GM23338 (cell line): ENCODE data around the gene TRIO. TPM values are rescaled to one million over a fixed set of nuclear protein-coding genes. Genes with fewer than 3 reads are reported as not detected.

Experiments used
- ATAC-seq: fragments of 200-7000 bp; cut with Tn5 transposase; 3 replicates; pipeline ENCODE4 v1.9.1; 2020
- DNase-seq: peaks from one replicate; pipeline ENCODE4 v3.0.0-alpha.2; 2015; ENCODE audit warnings: low spot score
- H2AFZ ChIP-seq: fragments of 200-600 bp; sonication (generic); 2 replicates; pipeline ENCODE4 v1.8.0; 2016; ENCODE audit warnings: antibody characterized with exemption, mild to moderate bottlenecking, moderate library complexity
- H3F3A ChIP-seq: fragments of 200-600 bp; sonication (generic); replicated peaks from 2 replicates; pipeline ENCODE4 v1.8.0; 2017; ENCODE audit warnings: antibody characterized with exemption, mixed run types, low read depth
- H3K27ac ChIP-seq: fragments of 200-600 bp; sonication (generic); 2 replicates; pipeline ENCODE4 v1.6.1; 2016; ENCODE audit warnings: low read depth
- H3K27me3 ChIP-seq: fragments of 200-600 bp; sonication (generic); 2 replicates; pipeline ENCODE4 v1.8.0; 2016; ENCODE audit warnings: mild to moderate bottlenecking, mixed run types, moderate library complexity; ENCODE audit not compliant: insufficient read depth
- H3K36me3 ChIP-seq: fragments of 200-600 bp; sonication (generic); 2 replicates; pipeline ENCODE4 v1.8.0; 2016; ENCODE audit warnings: mild to moderate bottlenecking; ENCODE audit not compliant: insufficient read depth
- H3K4me1 ChIP-seq: fragments of 200-600 bp; sonication (generic); 2 replicates; pipeline ENCODE4 v1.8.0; 2016; ENCODE audit warnings: mild to moderate bottlenecking, moderate library complexity; ENCODE audit not compliant: insufficient read depth
- H3K4me2 ChIP-seq: fragments of 200-600 bp; sonication (generic); 2 replicates; pipeline ENCODE4 v1.7.1; 2017; ENCODE audit warnings: mixed run types
- H3K4me3 ChIP-seq: fragments of 200-600 bp; sonication (generic); 2 replicates; pipeline ENCODE4 v1.6.1; 2016; ENCODE audit warnings: mixed run types
- H3K79me2 ChIP-seq: fragments of 200-600 bp; sonication (generic); replicated peaks from 2 replicates; pipeline ENCODE4 v1.8.0; 2017; ENCODE audit warnings: mild to moderate bottlenecking; ENCODE audit not compliant: insufficient read depth
- H3K9me2 ChIP-seq: fragments of 200-600 bp; sonication (generic); 2 replicates; pipeline ENCODE4 v1.8.0; 2017; ENCODE audit not compliant: insufficient read depth
- H4K20me1 ChIP-seq: fragments of 200-600 bp; sonication (generic); replicated peaks from 2 replicates; pipeline ENCODE4 v1.8.0; 2017; ENCODE audit warnings: mild to moderate bottlenecking; ENCODE audit not compliant: insufficient read depth
- H3K27ac Mint-ChIP-seq: 2 replicates; pipeline ENCODE4 v1.8.0; 2020; ENCODE audit warnings: inconsistent platforms, mild to moderate bottlenecking, moderate library complexity, mixed read lengths
- H3K27me3 Mint-ChIP-seq: 3 replicates; pipeline ENCODE4 v1.8.0; 2022; ENCODE audit warnings: low read depth, mild to moderate bottlenecking, moderate library complexity, mixed read lengths, inconsistent platforms; ENCODE audit not compliant: insufficient read depth, poor library complexity
- H3K36me3 Mint-ChIP-seq: 3 replicates; pipeline ENCODE4 v1.8.0; 2021; ENCODE audit warnings: low read depth, mild to moderate bottlenecking, inconsistent platforms, moderate library complexity, mixed read lengths
- H3K4me1 Mint-ChIP-seq: 3 replicates; pipeline ENCODE4 v1.8.0; 2020; ENCODE audit warnings: mild to moderate bottlenecking, inconsistent platforms, mixed read lengths
- H3K4me3 Mint-ChIP-seq: 3 replicates; pipeline ENCODE4 v1.8.0; 2021; ENCODE audit warnings: moderate library complexity, mild to moderate bottlenecking, inconsistent platforms, mixed read lengths
- H3K9me3 Mint-ChIP-seq: 3 replicates; pipeline ENCODE4 v1.8.0; 2020; ENCODE audit warnings: moderate library complexity, mild to moderate bottlenecking, inconsistent platforms, mixed read lengths
- CREB1 ChIP-seq: fragments of 250-450 bp; sonication (Bioruptor Pico); IDR thresholded peaks from 2 replicates; pipeline ENCODE4 v1.5.0; 2020; ENCODE audit warnings: low read depth, mild to moderate bottlenecking, moderate library complexity
- CTCF ChIP-seq, 2 experiments: fragments of 200-600 bp in 1 of 2; sonication (generic) in 1 of 2; conservative IDR thresholded peaks; 2 replicates each; pipeline versions ENCODE4 v1.5.1 to v1.6.1; 2016 to 2017; ENCODE audit warnings: antibody characterized with exemption in 2 of 2, low read depth in 2 of 2, mild to moderate bottlenecking in 2 of 2, moderate library complexity in 1 of 2
- EZH2 ChIP-seq: fragments of 200-600 bp; sonication (generic); IDR thresholded peaks from one replicate; pipeline ENCODE4 v1.8.0; 2017; ENCODE audit warnings: antibody characterized with exemption, mild to moderate bottlenecking, low read depth; ENCODE audit not compliant: unreplicated experiment
- EZH2phosphoT487 ChIP-seq: fragments of 200-600 bp; sonication (generic); IDR thresholded peaks from one replicate; pipeline ENCODE4 v1.8.1; 2018; ENCODE audit warnings: antibody characterized with exemption; ENCODE audit not compliant: unreplicated experiment
- JUNB ChIP-seq: IDR thresholded peaks from one replicate; pipeline ENCODE4 v1.6.1; 2016; ENCODE audit warnings: antibody characterized with exemption; ENCODE audit not compliant: unreplicated experiment
- NANOG ChIP-seq: IDR thresholded peaks from 2 replicates; pipeline ENCODE4 v1.6.1; 2016; ENCODE audit warnings: antibody characterized with exemption, borderline replicate concordance
- POLR2AphosphoS5 ChIP-seq: IDR thresholded peaks from 2 replicates; pipeline ENCODE4 v1.6.1; 2016; ENCODE audit warnings: antibody characterized with exemption, low read depth
- REST ChIP-seq: IDR thresholded peaks from one replicate; pipeline ENCODE4 v1.6.1; 2018; ENCODE audit warnings: antibody characterized with exemption; ENCODE audit not compliant: unreplicated experiment
- STAT1 ChIP-seq: IDR thresholded peaks from one replicate; pipeline ENCODE4 v1.6.1; 2016; ENCODE audit warnings: antibody characterized with exemption; ENCODE audit not compliant: unreplicated experiment
- ZNF114 ChIP-seq: fragments of 250-450 bp; sonication (Bioruptor Pico); IDR thresholded peaks from 2 replicates; pipeline ENCODE4 v1.5.0; 2020; ENCODE audit warnings: mild to moderate bottlenecking, moderate library complexity
- ZNF331 ChIP-seq: fragments of 250-450 bp; sonication (Bioruptor Pico); IDR thresholded peaks from 2 replicates; pipeline ENCODE4 v1.5.0; 2020; ENCODE audit warnings: low read depth, mild to moderate bottlenecking, moderate library complexity
- ZNF462 ChIP-seq: fragments of 250-450 bp; sonication (Bioruptor Pico); IDR thresholded peaks from 2 replicates; pipeline ENCODE4 v1.5.0; 2020; ENCODE audit warnings: mild to moderate bottlenecking, moderate library complexity
- polyA plus RNA-seq: library from polyadenylated mRNA; unstranded; fragments of >200 nt; fragmentation: Nextera tagmentation; extraction: Ambion mirVana; gene quantifications from 2 replicates; pipeline ENCODE4 v1.2.1, GENCODE V29; 2016
- total RNA-seq: library from RNA; depleted of rRNA; stranded (reverse); fragments of >200 nt; shearing (Covaris generic); gene quantifications from 2 replicates; pipeline ENCODE4 v1.2.3, GENCODE V29; 2014
- TF ChIP-seq, protein P1 (sequence below): IDR thresholded peaks from 2 replicates; pipeline ENCODE4 v1.6.1; 2016; ENCODE audit warnings: antibody characterized with exemption

TRIO gene
- total and polyA plus RNA-seq, 2 experiments from 2014 or later, result 13.8 to 113 TPM

DNA sequence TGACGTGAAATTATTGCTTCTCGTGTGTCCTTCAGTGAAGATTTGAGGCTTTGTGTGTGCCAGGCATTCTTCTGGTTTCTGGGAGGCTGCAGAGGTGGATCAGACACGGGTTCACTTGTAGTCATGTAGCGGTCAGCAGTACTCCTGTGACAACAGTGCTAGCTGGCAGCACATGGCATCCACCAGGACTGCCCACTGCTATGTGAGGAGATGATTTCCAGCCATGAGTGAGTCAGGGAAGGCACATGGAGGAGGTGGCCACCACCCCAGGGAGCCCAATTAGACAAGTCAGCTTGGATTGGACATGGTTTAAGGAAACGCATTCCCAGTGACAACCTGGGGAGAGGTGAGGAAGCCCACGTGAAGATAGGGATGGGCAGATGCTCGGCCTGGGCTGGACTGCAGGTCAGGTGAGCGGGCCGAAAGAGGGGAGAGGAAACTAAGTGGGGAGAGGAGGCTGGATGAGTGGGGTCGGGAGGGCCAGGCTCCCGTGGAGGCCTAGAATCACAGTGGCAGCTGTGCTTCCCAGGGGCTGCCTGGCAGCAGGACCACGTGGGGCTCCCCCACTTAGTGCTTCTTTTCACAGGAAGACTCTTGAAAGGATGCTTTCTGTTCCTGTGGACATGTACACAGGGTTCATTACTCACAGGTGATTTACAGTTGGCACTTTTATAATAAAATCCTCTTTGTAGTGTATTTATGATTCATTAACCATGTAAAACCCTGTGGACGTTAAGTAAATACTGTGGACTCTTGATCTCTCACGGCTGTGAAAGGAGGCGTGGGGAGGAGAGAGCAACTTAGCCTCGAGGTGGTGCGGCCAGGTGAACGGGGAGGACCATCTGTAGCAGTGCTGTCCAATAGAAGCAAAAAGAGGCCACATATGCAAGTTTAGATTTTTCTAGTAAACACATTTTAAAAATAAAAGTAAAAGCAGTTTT is 358.5 kb downstream of the TRIO start:
- H3K27me3 ChIP-seq, result no peaks in the 10 kb centered on the region
- Mint-ChIP-seq H3K4me1 (no peaks in the 10 kb centered on the region), H3K36me3 (peaks cover 36% of the 10 kb centered on the region), H3K27me3 (peaks cover 11% of the 10 kb centered on the region), H3K27ac (peak overlapping the region; percentile 81; the same call in 1 of the 2 replicates), H3K4me3 (no peak overlapping the region), H3K9me3 (no peaks in the 10 kb centered on the region)
- ATAC-seq, result no peak
- H3K4me2 ChIP-seq, result no peak overlapping the region
- no peaks in the 10 kb centered on the region for H3K4me1 ChIP-seq
- no peak overlapping the region for H2AFZ ChIP-seq
- H3K79me2 ChIP-seq, result no peaks in the 10 kb centered on the region
- TF ChIP-seq EZH2phosphoT487 (no peak), REST (no peak), STAT1 (no peak), JUNB (no peak), ZNF462 (CRISPR knock-in tag) (no peak), EZH2 (no peak), CREB1 (CRISPR knock-in tag) (no peak), POLR2AphosphoS5 (no peak), CTCF (conservative IDR thresholded peaks at IDR 0.05; ENCODE audit: low read depth in 2 of 2) (no peak), ZNF331 (CRISPR knock-in tag) (no peak), ZNF114 (CRISPR knock-in tag) (no peak), NANOG (no peak)
- TF ChIP-seq, protein P1, sequence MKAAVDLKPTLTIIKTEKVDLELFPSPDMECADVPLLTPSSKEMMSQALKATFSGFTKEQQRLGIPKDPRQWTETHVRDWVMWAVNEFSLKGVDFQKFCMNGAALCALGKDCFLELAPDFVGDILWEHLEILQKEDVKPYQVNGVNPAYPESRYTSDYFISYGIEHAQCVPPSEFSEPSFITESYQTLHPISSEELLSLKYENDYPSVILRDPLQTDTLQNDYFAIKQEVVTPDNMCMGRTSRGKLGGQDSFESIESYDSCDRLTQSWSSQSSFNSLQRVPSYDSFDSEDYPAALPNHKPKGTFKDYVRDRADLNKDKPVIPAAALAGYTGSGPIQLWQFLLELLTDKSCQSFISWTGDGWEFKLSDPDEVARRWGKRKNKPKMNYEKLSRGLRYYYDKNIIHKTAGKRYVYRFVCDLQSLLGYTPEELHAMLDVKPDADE, result no peak
- no peaks in the 10 kb centered on the region for H3F3A ChIP-seq
- 0 out of 2 replicates have a peak, but pooled peaks cover 4% of the 10 kb centered on the region for H3K36me3 ChIP-seq
- H4K20me1 ChIP-seq, result no peaks in the 10 kb centered on the region
- no peak overlapping the region for H3K4me3 ChIP-seq
- no peak overlapping the region for H3K27ac ChIP-seq
- no peaks in the 10 kb centered on the region for H3K9me2 ChIP-seq
- no peak for DNase-seq
